Measurements from ENCODE around the gene NR3C1. TPM values are rescaled to one million over a fixed set of nuclear protein-coding genes. Genes with fewer than 3 reads are reported as not detected.

The NR3C1 gene
- total RNA-seq, 1 experiment from 2014 or later = 12.7 TPM

- no peak for DNase-seq (ENCODE audit: low spot score)
- TF ChIP-seq CTCF (conservative IDR thresholded peaks at IDR 0.05; ENCODE audit: low read depth, low read length) (no peak), EZH2 (IDR thresholded peaks at IDR 0.05; ENCODE audit: borderline replicate concordance, low read depth, low read length, poor library complexity, severe bottlenecking) (no peak)
- POLR2A ChIA-PET (ENCODE audit: low non-redundant PET) = no interaction called here
- Histone ChIP-seq H3K36me3 (ENCODE audit: insufficient read depth, low read length, poor library complexity, severe bottlenecking) (no peaks in the 10 kb centered on the region), H3K9me3 (ENCODE audit: low read depth, low read length, poor library complexity, severe bottlenecking) (no peaks in the 10 kb centered on the region), H3K4me1 (ENCODE audit: insufficient read depth, low read length, poor library complexity, severe bottlenecking) (no peaks in the 10 kb centered on the region), H3K27me3 (replicated peaks; ENCODE audit: insufficient read depth, low read depth, low read length, poor library complexity) (no peaks in the 10 kb centered on the region), H3K4me3 (ENCODE audit: low read depth, low read length, poor library complexity, severe bottlenecking) (no peak overlapping the region), H3K27ac (ENCODE audit: low read depth, low read length, poor library complexity, severe bottlenecking) (no peak overlapping the region)
- BruUV-seq (replicated peaks) = no TSS peak
- intact Hi-C loops (cut with micrococcal nuclease; ENCODE audit: unreplicated experiment) = no loop called here
- CTCF ChIA-PET = no interaction called here
Observed at GRCh38 chr5:143427122-143427735, 23.7 kb upstream of the NR3C1 start.

GRCh38 chr5:143426437-143426991 is 23.0 kb upstream of the NR3C1 start:
- Histone ChIP-seq H3K27ac (ENCODE audit: low read depth, low read length, poor library complexity, severe bottlenecking) (no peak overlapping the region), H3K27me3 (replicated peaks; ENCODE audit: insufficient read depth, low read depth, low read length, poor library complexity) (no peaks in the 10 kb centered on the region), H3K4me3 (ENCODE audit: low read depth, low read length, poor library complexity, severe bottlenecking) (no peak overlapping the region), H3K36me3 (ENCODE audit: insufficient read depth, low read length, poor library complexity, severe bottlenecking) (no peaks in the 10 kb centered on the region), H3K9me3 (ENCODE audit: low read depth, low read length, poor library complexity, severe bottlenecking) (no peaks in the 10 kb centered on the region), H3K4me1 (ENCODE audit: insufficient read depth, low read length, poor library complexity, severe bottlenecking) (no peaks in the 10 kb centered on the region)
- intact Hi-C loops (cut with micrococcal nuclease; ENCODE audit: unreplicated experiment) = no loop called here
- TF ChIP-seq EZH2 (IDR thresholded peaks at IDR 0.05; ENCODE audit: borderline replicate concordance, low read depth, low read length, poor library complexity, severe bottlenecking) (no peak), CTCF (conservative IDR thresholded peaks at IDR 0.05; ENCODE audit: low read depth, low read length) (no peak)
- no peak for DNase-seq (ENCODE audit: low spot score)
- BruUV-seq (replicated peaks) = no TSS peak
- CTCF ChIA-PET = no interaction called here
- POLR2A ChIA-PET (ENCODE audit: low non-redundant PET) = no interaction called here

GRCh38 chr5:143425835-143426234 is 22.3 kb upstream of the NR3C1 start:
- DNase-seq (ENCODE audit: low spot score) = no peak
- intact Hi-C loops (cut with micrococcal nuclease; ENCODE audit: unreplicated experiment) = no loop called here
- TF ChIP-seq EZH2 (IDR thresholded peaks at IDR 0.05; ENCODE audit: borderline replicate concordance, low read depth, low read length, poor library complexity, severe bottlenecking) = no peak
- TF ChIP-seq CTCF (conservative IDR thresholded peaks at IDR 0.05; ENCODE audit: low read depth, low read length) = no peak
- no peaks in the 10 kb centered on the region for H3K27me3 ChIP-seq (replicated peaks; ENCODE audit: insufficient read depth, low read depth, low read length, poor library complexity)
- no peak overlapping the region for H3K27ac ChIP-seq (ENCODE audit: low read depth, low read length, poor library complexity, severe bottlenecking)
- no peaks in the 10 kb centered on the region for H3K36me3 ChIP-seq (ENCODE audit: insufficient read depth, low read length, poor library complexity, severe bottlenecking)
- no peaks in the 10 kb centered on the region for H3K9me3 ChIP-seq (ENCODE audit: low read depth, low read length, poor library complexity, severe bottlenecking)
- ChIA-PET POLR2A (ENCODE audit: low non-redundant PET) (no interaction called here), CTCF (no interaction called here)
- H3K4me1 ChIP-seq (ENCODE audit: insufficient read depth, low read length, poor library complexity, severe bottlenecking) = no peaks in the 10 kb centered on the region
- H3K4me3 ChIP-seq (ENCODE audit: low read depth, low read length, poor library complexity, severe bottlenecking) = no peak overlapping the region
- no TSS peak for BruUV-seq (replicated peaks)

All from A673 (cell line).